Measurements from ENCODE around the gene AKAP13. TPM values are rescaled to one million over a fixed set of nuclear protein-coding genes. Genes with fewer than 3 reads are reported as not detected.

Gene AKAP13
- total and polyA plus RNA-seq, 7 donors = 21.6 to 142 (median 98.5) TPM

- peaks cover 0 to 40% (median 36%) of the 10 kb centered on the region in 4 donors for H3K4me1 ChIP-seq
- no peak for DNase-seq
- 83 to 89% methylated on average over 1 of the region's 1 CpG for WGBS, 2 donors
- H3K27ac ChIP-seq = peak overlapping the region in 1 of 4 donors; percentile 84
- H3K36me3 ChIP-seq = peaks cover 10 to 71% (median 57%) of the 10 kb centered on the region in 4 donors
- TF ChIP-seq, protein P1, sequence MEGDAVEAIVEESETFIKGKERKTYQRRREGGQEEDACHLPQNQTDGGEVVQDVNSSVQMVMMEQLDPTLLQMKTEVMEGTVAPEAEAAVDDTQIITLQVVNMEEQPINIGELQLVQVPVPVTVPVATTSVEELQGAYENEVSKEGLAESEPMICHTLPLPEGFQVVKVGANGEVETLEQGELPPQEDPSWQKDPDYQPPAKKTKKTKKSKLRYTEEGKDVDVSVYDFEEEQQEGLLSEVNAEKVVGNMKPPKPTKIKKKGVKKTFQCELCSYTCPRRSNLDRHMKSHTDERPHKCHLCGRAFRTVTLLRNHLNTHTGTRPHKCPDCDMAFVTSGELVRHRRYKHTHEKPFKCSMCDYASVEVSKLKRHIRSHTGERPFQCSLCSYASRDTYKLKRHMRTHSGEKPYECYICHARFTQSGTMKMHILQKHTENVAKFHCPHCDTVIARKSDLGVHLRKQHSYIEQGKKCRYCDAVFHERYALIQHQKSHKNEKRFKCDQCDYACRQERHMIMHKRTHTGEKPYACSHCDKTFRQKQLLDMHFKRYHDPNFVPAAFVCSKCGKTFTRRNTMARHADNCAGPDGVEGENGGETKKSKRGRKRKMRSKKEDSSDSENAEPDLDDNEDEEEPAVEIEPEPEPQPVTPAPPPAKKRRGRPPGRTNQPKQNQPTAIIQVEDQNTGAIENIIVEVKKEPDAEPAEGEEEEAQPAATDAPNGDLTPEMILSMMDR (IDR thresholded peaks at IDR 0.05) = no peak
- TF ChIP-seq POLR2A (IDR thresholded peaks at IDR 0.05) (no peak), EP300 (IDR thresholded peaks at IDR 0.05) (no peak), POLR2AphosphoS5 (IDR thresholded peaks at IDR 0.05) (no peak)
- H3K9me3 ChIP-seq = no peaks in the 10 kb centered on the region
- intact Hi-C loops (cut with DNase I) = no loop called here
- no peaks in the 10 kb centered on the region for H3K27me3 ChIP-seq
- no peak overlapping the region for H3K4me3 ChIP-seq
Observed at GRCh38 chr15:85722374-85723152, 342.2 kb downstream of the AKAP13 start.

GRCh38 chr15:85723960-85724945, 343.9 kb downstream of the AKAP13 start:
- TF ChIP-seq EP300 (IDR thresholded peaks at IDR 0.05) = no peak
- no peak for TF ChIP-seq POLR2A (IDR thresholded peaks at IDR 0.05)
- TF ChIP-seq POLR2AphosphoS5 (IDR thresholded peaks at IDR 0.05) = no peak
- TF ChIP-seq, protein P1 (IDR thresholded peaks at IDR 0.05) = no peak

DNA sequence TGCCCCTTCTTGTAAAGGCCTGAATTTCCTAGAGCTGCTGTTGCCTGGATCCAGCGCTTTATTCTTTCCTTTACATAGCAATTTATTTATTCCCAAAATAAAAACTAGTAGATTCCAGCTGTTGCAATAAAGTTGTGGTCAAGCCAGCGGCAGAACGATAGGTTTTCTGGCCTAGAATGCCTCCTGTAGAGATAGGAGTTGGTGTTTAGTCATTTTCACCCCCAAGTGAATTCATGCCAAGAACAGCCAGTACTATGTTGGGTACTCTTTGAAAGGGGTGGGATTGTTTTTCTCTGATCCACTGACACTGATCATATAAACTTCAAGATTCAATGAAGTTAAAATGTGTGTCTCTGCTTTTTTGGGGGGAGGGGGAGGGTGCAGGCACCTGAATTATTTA, 344.6 kb downstream of the AKAP13 start:
- WGBS, 2 donors = 79 to 84% methylated on average over 3 of the region's 3 CpGs
- Histone ChIP-seq H3K27me3 (no peaks in the 10 kb centered on the region), H3K4me3 (no peak overlapping the region), H3K36me3 (peaks cover 0 to 64% (median 43%) of the 10 kb centered on the region in 4 donors), H3K9me3 (no peaks in the 10 kb centered on the region), H3K27ac (peak overlapping the region; percentile 65 to 84 (median 73)), H3K4me1 (peaks cover 0 to 41% (median 37%) of the 10 kb centered on the region in 4 donors)
- DNase-seq = no peak
- intact Hi-C loops (cut with DNase I) = loop anchor here (5.0 kb wide), 2 partner anchors 67 to 103 kb away; partner anchors contain the start of gene KLHL25
- TF ChIP-seq POLR2A (IDR thresholded peaks at IDR 0.05) (no peak), POLR2AphosphoS5 (IDR thresholded peaks at IDR 0.05) (peak; percentile 6 to 49 (median 26)), EP300 (IDR thresholded peaks at IDR 0.05) (no peak)
- TF ChIP-seq, protein P1 (IDR thresholded peaks at IDR 0.05) = no peak

More at GRCh38 chr15:85723960-85724945, 343.9 kb downstream of the AKAP13 start:
- H3K27ac ChIP-seq = peak overlapping the region; percentile 65 to 84 (median 73)
- H3K36me3 ChIP-seq = peaks cover 2 to 69% (median 49%) of the 10 kb centered on the region in 4 donors
- DNase-seq = no peak
- no peaks in the 10 kb centered on the region for H3K9me3 ChIP-seq
- no peak overlapping the region for H3K4me3 ChIP-seq
- 29 to 52% methylated on average over 10 of the region's 10 CpGs for WGBS, 2 donors
- intact Hi-C loops (cut with DNase I) = no loop called here
- H3K27me3 ChIP-seq = no peaks in the 10 kb centered on the region
- peaks cover 0 to 41% (median 37%) of the 10 kb centered on the region in 4 donors for H3K4me1 ChIP-seq

- no peak for DNase-seq
- Histone ChIP-seq H3K9me3 (no peaks in the 10 kb centered on the region), H3K27ac (peak overlapping the region; percentile 65 to 84 (median 73)), H3K4me3 (no peak overlapping the region), H3K4me1 (peaks cover 0 to 41% (median 39%) of the 10 kb centered on the region in 4 donors), H3K36me3 (peaks cover 0 to 61% (median 38%) of the 10 kb centered on the region in 4 donors), H3K27me3 (no peaks in the 10 kb centered on the region)
- TF ChIP-seq POLR2A (IDR thresholded peaks at IDR 0.05) = no peak
- no peak for TF ChIP-seq POLR2AphosphoS5 (IDR thresholded peaks at IDR 0.05)
- TF ChIP-seq, protein P1 (IDR thresholded peaks at IDR 0.05) = no peak
- TF ChIP-seq EP300 (IDR thresholded peaks at IDR 0.05) = no peak
- WGBS, 2 donors = 89% methylated on average over 4 of the region's 4 CpGs
- intact Hi-C loops (cut with DNase I) = loop anchor here (5.0 kb wide), 2 partner anchors 67 to 103 kb away; partner anchors contain the start of gene KLHL25
Observed at GRCh38 chr15:85725564-85725963, 345.2 kb downstream of the AKAP13 start.
